ENCODE data around the gene PARP16.

PARP16 gene

GRCh38 chr15:65311760-65312159, 25.1 kb upstream of the PARP16 start:
- DNase-seq (ENCODE audit: low read depth) = no peak

GRCh38 chr15:65310431-65311137, 23.9 kb upstream of the PARP16 start:
- no peak for DNase-seq (ENCODE audit: low read depth)

- DNase-seq (ENCODE audit: low read depth) = no peak
Measured at GRCh38 chr15:65309882-65310418, 23.3 kb upstream of the PARP16 start.

GRCh38 chr15:65307978-65308377, 21.3 kb upstream of the PARP16 start:
- no peak for DNase-seq (ENCODE audit: low read depth)

GRCh38 chr15:65306551-65306950, 19.9 kb upstream of the PARP16 start:
- no peak for DNase-seq (ENCODE audit: low read depth)

GRCh38 chr15:65305776-65306175, 19.1 kb upstream of the PARP16 start:
- no peak for DNase-seq (ENCODE audit: low read depth)

GRCh38 chr15:65305150-65305758, 18.6 kb upstream of the PARP16 start:
- DNase-seq (ENCODE audit: low read depth) = no peak

- peak; percentile 69 for DNase-seq (ENCODE audit: low read depth)
Measured at GRCh38 chr15:65304381-65305149, 17.9 kb upstream of the PARP16 start, which contains the start of gene RNU5B-1. RNU5B-1 (plus strand) TSS chr15:65304677.

GRCh38 chr15:65303687-65304380, 17.2 kb upstream of the PARP16 start:
- no peak for DNase-seq (ENCODE audit: low read depth)

- no peak for DNase-seq (ENCODE audit: low read depth)
Measured at GRCh38 chr15:65302061-65302460, 15.4 kb upstream of the PARP16 start.

- no peak for DNase-seq (ENCODE audit: low read depth)
Measured at GRCh38 chr15:65300924-65301441, 14.3 kb upstream of the PARP16 start.

- no peak for DNase-seq (ENCODE audit: low read depth)
Measured at GRCh38 chr15:65298731-65299130, 12.0 kb upstream of the PARP16 start.

- DNase-seq (ENCODE audit: low read depth) = no peak
Measured at GRCh38 chr15:65292938-65293518, 6.3 kb upstream of the PARP16 start.

- no peak for DNase-seq (ENCODE audit: low read depth)
Measured at GRCh38 chr15:65290228-65290627, 3.5 kb upstream of the PARP16 start.

- no peak for DNase-seq (ENCODE audit: low read depth)
Measured at GRCh38 chr15:65289261-65289854, 2.7 kb upstream of the PARP16 start.

- DNase-seq (ENCODE audit: low read depth) = no peak
Measured at GRCh38 chr15:65287520-65287855, 805 bp upstream of the PARP16 start.

- no peak for DNase-seq (ENCODE audit: low read depth)
Measured at GRCh38 chr15:65286069-65286703, 497 bp downstream of the PARP16 start.

- no peak for DNase-seq (ENCODE audit: low read depth)
Measured at GRCh38 chr15:65285291-65286068, 1.2 kb downstream of the PARP16 start.

GRCh38 chr15:65278480-65278879, 8.2 kb downstream of the PARP16 start:
- DNase-seq (ENCODE audit: low read depth) = no peak

- no peak for DNase-seq (ENCODE audit: low read depth)
Measured at GRCh38 chr15:65277015-65277414, 9.7 kb downstream of the PARP16 start.
